ENCODE measurements around the gene RYK. TPM values are rescaled to one million over a fixed set of nuclear protein-coding genes. Genes with fewer than 3 reads are reported as not detected.
"Not testable (repeated sequence)": the region's sequence is repeated elsewhere in the genome, so short reads cannot be mapped to it uniquely, and the experiment has no call there.

RYK gene
- polyA plus RNA-seq, 3 donors from 2014 or later, result 2.2 to 12.7 (median 6.5) TPM

GRCh38 chr3:134222835-134223234, 27.8 kb downstream of the RYK start:
- no peak for DNase-seq
- H3K9me3 Mint-ChIP-seq, result no peaks in the 10 kb centered on the region
- H3K36me3 Mint-ChIP-seq, result peaks cover 4 to 14% (median 5%) of the 10 kb centered on the region in 3 donors
- no peak overlapping the region for H3K4me3 Mint-ChIP-seq
- H3K27ac Mint-ChIP-seq, result no peak overlapping the region
- H3K27me3 Mint-ChIP-seq (ENCODE audit: low read depth in 3 of 3), result no peaks in the 10 kb centered on the region
- peaks cover 18 to 30% of the 10 kb centered on the region in 2 donors for H3K4me1 Mint-ChIP-seq

GRCh38 chr3:134216851-134217250, 33.8 kb downstream of the RYK start:
- H3K4me1 Mint-ChIP-seq, result peaks cover 35 to 44% of the 10 kb centered on the region in 2 donors
- H3K9me3 Mint-ChIP-seq, result no peaks in the 10 kb centered on the region
- peak overlapping the region; percentile 27 to 61 (median 55) for H3K27ac Mint-ChIP-seq
- peak; percentile 46 to 54 (median 54) for DNase-seq
- H3K36me3 Mint-ChIP-seq, result peaks cover 1 to 11% (median 2%) of the 10 kb centered on the region in 3 donors
- H3K4me3 Mint-ChIP-seq, result peak overlapping the region; percentile 28 to 64 (median 46)
- peaks cover 0 to 6% (median 5%) of the 10 kb centered on the region in 3 donors for H3K27me3 Mint-ChIP-seq (ENCODE audit: low read depth in 3 of 3)

- peak overlapping the region in 1 of 5 donors; percentile 60 for H3K4me3 Mint-ChIP-seq
Measured at GRCh38 chr3:134216191-134216764, 34.4 kb downstream of the RYK start.

GRCh38 chr3:134214239-134214638, 36.4 kb downstream of the RYK start:
- Mint-ChIP-seq H3K27me3 (ENCODE audit: low read depth in 3 of 3) (peaks cover 0 to 6% (median 5%) of the 10 kb centered on the region in 3 donors), H3K9me3 (no peaks in the 10 kb centered on the region), H3K36me3 (peaks cover 4 to 8% (median 7%) of the 10 kb centered on the region in 3 donors), H3K4me1 (peaks cover 32 to 43% of the 10 kb centered on the region in 2 donors), H3K4me3 (no peak overlapping the region), H3K27ac (peak overlapping the region in 1 of 6 donors; percentile 5)
- no peak for DNase-seq

More at GRCh38 chr3:134216191-134216764, 34.4 kb downstream of the RYK start:
- Mint-ChIP-seq H3K27ac (peak overlapping the region in 3 of 6 donors; percentile 16 to 54 (median 51)), H3K4me1 (peaks cover 35 to 43% of the 10 kb centered on the region in 2 donors), H3K36me3 (peaks cover 0 to 10% (median 0%) of the 10 kb centered on the region in 3 donors), H3K27me3 (ENCODE audit: low read depth in 3 of 3) (peaks cover 0 to 6% (median 5%) of the 10 kb centered on the region in 3 donors), H3K9me3 (no peaks in the 10 kb centered on the region)
- DNase-seq, result no peak

- no peak overlapping the region for H3K27ac Mint-ChIP-seq
- H3K36me3 Mint-ChIP-seq, result peaks cover 4 to 8% (median 7%) of the 10 kb centered on the region in 3 donors
- H3K27me3 Mint-ChIP-seq (ENCODE audit: low read depth in 3 of 3), result peaks cover 0 to 6% (median 5%) of the 10 kb centered on the region in 3 donors
- no peaks in the 10 kb centered on the region for H3K9me3 Mint-ChIP-seq
- H3K4me3 Mint-ChIP-seq, result no peak overlapping the region
- peaks cover 32 to 43% of the 10 kb centered on the region in 2 donors for H3K4me1 Mint-ChIP-seq
- peak; percentile 66 to 73 (median 71) for DNase-seq
Measured at GRCh38 chr3:134212967-134213665, 37.5 kb downstream of the RYK start.

- Mint-ChIP-seq H3K27me3 (ENCODE audit: low read depth in 3 of 3) (peaks cover 0 to 6% (median 5%) of the 10 kb centered on the region in 3 donors), H3K9me3 (no peaks in the 10 kb centered on the region)
Measured at GRCh38 chr3:134211797-134212196, 38.9 kb downstream of the RYK start.

GRCh38 chr3:134205451-134205850, 45.2 kb downstream of the RYK start:
- Mint-ChIP-seq H3K9me3 (peaks cover 0 to 2% (median 0%) of the 10 kb centered on the region in 6 donors), H3K36me3 (peaks cover 10 to 29% (median 15%) of the 10 kb centered on the region in 3 donors), H3K4me1 (no peaks in the 10 kb centered on the region), H3K4me3 (no peak overlapping the region), H3K27ac (no peak overlapping the region), H3K27me3 (ENCODE audit: low read depth in 3 of 3) (no peaks in the 10 kb centered on the region)
- DNase-seq, result no peak

More at GRCh38 chr3:134211797-134212196, 38.9 kb downstream of the RYK start:
- peaks cover 6 to 10% (median 7%) of the 10 kb centered on the region in 3 donors for H3K36me3 Mint-ChIP-seq
- peaks cover 24 to 34% of the 10 kb centered on the region in 2 donors for H3K4me1 Mint-ChIP-seq
- H3K4me3 Mint-ChIP-seq, result no peak overlapping the region
- peak overlapping the region in 1 of 6 donors; percentile 46 for H3K27ac Mint-ChIP-seq
- DNase-seq, result no peak

GRCh38 chr3:134201201-134202130, 49.2 kb downstream of the RYK start:
- Mint-ChIP-seq H3K9me3 (peaks cover 0 to 2% (median 0%) of the 10 kb centered on the region in 6 donors), H3K4me1 (no peaks in the 10 kb centered on the region), H3K27me3 (ENCODE audit: low read depth in 3 of 3) (no peaks in the 10 kb centered on the region), H3K36me3 (peaks cover 15 to 45% (median 23%) of the 10 kb centered on the region in 3 donors), H3K27ac (peak overlapping the region in 1 of 6 donors; percentile 39), H3K4me3 (no peak overlapping the region)
- DNase-seq, result no peak

- H3K9me3 Mint-ChIP-seq; H3K4me1 Mint-ChIP-seq; H3K4me3 Mint-ChIP-seq; H3K27ac Mint-ChIP-seq; H3K27me3 Mint-ChIP-seq (ENCODE audit: low read depth in 3 of 3); DNase-seq: not testable (repeated sequence)
- peaks cover 20 to 41% (median 23%) of the 10 kb centered on the region in 3 donors for H3K36me3 Mint-ChIP-seq
Measured at GRCh38 chr3:134199880-134200279, 50.8 kb downstream of the RYK start.

GRCh38 chr3:134199240-134199639, 51.4 kb downstream of the RYK start:
- Mint-ChIP-seq H3K27ac (no peak overlapping the region), H3K4me3 (no peak overlapping the region), H3K36me3 (peaks cover 23 to 41% (median 23%) of the 10 kb centered on the region in 3 donors), H3K27me3 (ENCODE audit: low read depth in 3 of 3) (no peaks in the 10 kb centered on the region), H3K9me3 (no peaks in the 10 kb centered on the region), H3K4me1 (no peaks in the 10 kb centered on the region)
- DNase-seq, result no peak

GRCh38 chr3:134198414-134198813, 52.2 kb downstream of the RYK start:
- H3K9me3 Mint-ChIP-seq, result no peaks in the 10 kb centered on the region
- no peaks in the 10 kb centered on the region for H3K27me3 Mint-ChIP-seq (ENCODE audit: low read depth in 3 of 3)
- H3K4me3 Mint-ChIP-seq, result no peak overlapping the region
- no peak overlapping the region for H3K27ac Mint-ChIP-seq
- no peaks in the 10 kb centered on the region for H3K4me1 Mint-ChIP-seq
- H3K36me3 Mint-ChIP-seq, result peaks cover 23 to 45% (median 25%) of the 10 kb centered on the region in 3 donors
- DNase-seq, result no peak

- no peaks in the 10 kb centered on the region for H3K4me1 Mint-ChIP-seq
- H3K36me3 Mint-ChIP-seq, result peaks cover 23 to 45% (median 27%) of the 10 kb centered on the region in 3 donors
- H3K27ac Mint-ChIP-seq, result no peak overlapping the region
- peak; percentile 35 to 48 (median 43) for DNase-seq
- H3K4me3 Mint-ChIP-seq, result no peak overlapping the region
- H3K27me3 Mint-ChIP-seq (ENCODE audit: low read depth in 3 of 3), result peaks cover 0 to under 1% (median 0%) of the 10 kb centered on the region in 3 donors
- H3K9me3 Mint-ChIP-seq, result no peaks in the 10 kb centered on the region
Measured at GRCh38 chr3:134197681-134198261, 52.9 kb downstream of the RYK start.

GRCh38 chr3:134194247-134194646, 56.4 kb downstream of the RYK start:
- H3K4me3 Mint-ChIP-seq, result no peak overlapping the region
- peaks cover 0 to 1% (median 0%) of the 10 kb centered on the region in 3 donors for H3K27me3 Mint-ChIP-seq (ENCODE audit: low read depth in 3 of 3)
- peaks cover 13 to 30% (median 16%) of the 10 kb centered on the region in 3 donors for H3K36me3 Mint-ChIP-seq
- no peaks in the 10 kb centered on the region for H3K9me3 Mint-ChIP-seq
- DNase-seq, result no peak
- H3K27ac Mint-ChIP-seq, result no peak overlapping the region
- H3K4me1 Mint-ChIP-seq, result no peaks in the 10 kb centered on the region
